HEK293 (cell line): ENCODE results near the gene TSHR.

Experiments used
- CTCF ChIA-PET: fragments of 350-600 bp; formaldehyde crosslinking; extraction: SDS; loops from one replicate; lab custom pipeline; 2021; ENCODE audit warnings: antibody characterized with exemption; lab: Yijun Ruan, JAX
- POLR2A ChIA-PET: fragments of 300-600 bp; formaldehyde crosslinking; extraction: SDS; loops from one replicate; lab custom pipeline; 2020; ENCODE audit warnings: antibody characterized with exemption, inconsistent platforms; lab: Yijun Ruan, JAX
- H3K27ac ChIP-seq: fragments of 200-500 bp; sonication (Bioruptor generic); 2 replicates; pipeline ENCODE4 v1.5.1; 2014; ENCODE audit warnings: low read depth, low read length, control low read depth, inconsistent platforms; ENCODE audit errors: extremely low read depth
- H3K36me3 ChIP-seq, 2 experiments: fragments of 200-500 bp in 1 of 2; sonication (Bioruptor generic) in 1 of 2; 1 replicate in 1 of 2; 2 replicates in 1 of 2; pipeline ENCODE4 v1.5.1; 2014 to 2017; ENCODE audit warnings: inconsistent platforms in 2 of 2, low read length in 2 of 2; ENCODE audit not compliant: control insufficient read depth in 2 of 2, insufficient read depth in 1 of 2
- H3K4me1 ChIP-seq: fragments of 200-500 bp; sonication (Bioruptor generic); 2 replicates; pipeline ENCODE4 v1.5.1; 2014; ENCODE audit warnings: mild to moderate bottlenecking, low read length, inconsistent platforms; ENCODE audit not compliant: control insufficient read depth, insufficient read depth
- H3K4me3 ChIP-seq: 2 replicates; pipeline ENCODE4 v1.5.1; 2011; ENCODE audit warnings: low read depth, mild to moderate bottlenecking, control low read depth, low read length, moderate library complexity
- H3K9me3 ChIP-seq: fragments of 200-500 bp; sonication (Bioruptor generic); 2 replicates; pipeline ENCODE4 v1.5.1; 2014; ENCODE audit warnings: low read depth, low read length, inconsistent platforms; ENCODE audit not compliant: control insufficient read depth, insufficient read depth
- GLI4 ChIP-seq: fragments of 450-650 bp; formaldehyde crosslinking; IDR thresholded peaks from 2 replicates; pipeline ENCODE4 v1.5.1; 2016; ENCODE audit warnings: missing biosample characterization, missing genetic modification characterization
- GLIS2 ChIP-seq: fragments of 450-650 bp; formaldehyde crosslinking; IDR thresholded peaks from 2 replicates; pipeline ENCODE4 v1.5.1; 2016; ENCODE audit warnings: missing biosample characterization, missing genetic modification characterization
- PRDM1 ChIP-seq: fragments of 450-650 bp; formaldehyde crosslinking; IDR thresholded peaks from 2 replicates; pipeline ENCODE4; 2016; ENCODE audit warnings: missing biosample characterization, missing genetic modification characterization
- SETDB1 ChIP-seq: IDR thresholded peaks from one replicate; pipeline ENCODE4 v1.6.1; 2017; ENCODE audit warnings: mild to moderate bottlenecking, low read length, moderate library complexity, mixed read lengths; ENCODE audit not compliant: insufficient read length
- YY2 ChIP-seq: fragments of 450-650 bp; formaldehyde crosslinking; IDR thresholded peaks from 2 replicates; pipeline ENCODE4 v1.5.1; 2016; ENCODE audit warnings: missing biosample characterization, missing genetic modification characterization
- ZBTB48 ChIP-seq: fragments of 450-650 bp; formaldehyde crosslinking; IDR thresholded peaks from 2 replicates; pipeline ENCODE4 v1.5.1; 2016; ENCODE audit warnings: missing biosample characterization, missing genetic modification characterization
- ZNF155 ChIP-seq: fragments of 450-650 bp; formaldehyde crosslinking; IDR thresholded peaks from 2 replicates; pipeline ENCODE4 v1.5.1; 2016; ENCODE audit warnings: missing biosample characterization, missing genetic modification characterization
- ZNF16 ChIP-seq: fragments of 450-650 bp; formaldehyde crosslinking; IDR thresholded peaks from 2 replicates; pipeline ENCODE4 v1.5.1; 2016; ENCODE audit warnings: low read depth, missing biosample characterization, missing genetic modification characterization
- ZNF248 ChIP-seq: fragments of 450-650 bp; formaldehyde crosslinking; IDR thresholded peaks from 2 replicates; pipeline ENCODE4 v1.5.1; 2017; ENCODE audit warnings: missing biosample characterization, missing genetic modification characterization
- ZNF324 ChIP-seq: fragments of 450-650 bp; formaldehyde crosslinking; IDR thresholded peaks from 2 replicates; pipeline ENCODE4 v1.5.1; 2016; ENCODE audit warnings: missing biosample characterization, missing genetic modification characterization
- ZNF335 ChIP-seq: fragments of 450-650 bp; formaldehyde crosslinking; conservative IDR thresholded peaks from 2 replicates; pipeline ENCODE4 v1.5.1; 2016; ENCODE audit warnings: missing biosample characterization, missing genetic modification characterization
- ZNF37A ChIP-seq: fragments of 450-650 bp; IDR thresholded peaks from 2 replicates; pipeline ENCODE4 v1.5.1; 2018; ENCODE audit warnings: missing biosample characterization, missing genetic modification characterization
- ZNF433 ChIP-seq: fragments of 450-650 bp; formaldehyde crosslinking; IDR thresholded peaks from 2 replicates; pipeline ENCODE4 v1.5.1; 2016; ENCODE audit warnings: missing biosample characterization, missing genetic modification characterization, low read depth
- ZNF473 ChIP-seq: fragments of 450-650 bp; formaldehyde crosslinking; IDR thresholded peaks from 2 replicates; pipeline ENCODE4 v1.5.1; 2017; ENCODE audit warnings: missing biosample characterization, missing genetic modification characterization
- ZNF501 ChIP-seq: fragments of 450-650 bp; formaldehyde crosslinking; IDR thresholded peaks from 2 replicates; pipeline ENCODE4 v1.5.1; 2016; ENCODE audit warnings: missing biosample characterization, missing genetic modification characterization
- ZNF560 ChIP-seq: fragments of 450-650 bp; formaldehyde crosslinking; IDR thresholded peaks from 2 replicates; pipeline ENCODE4 v1.5.1; 2017; ENCODE audit warnings: missing biosample characterization, missing genetic modification characterization, borderline replicate concordance
- ZNF707 ChIP-seq: fragments of 450-650 bp; formaldehyde crosslinking; IDR thresholded peaks from 2 replicates; pipeline ENCODE4 v1.5.1; 2016; ENCODE audit warnings: missing biosample characterization, missing genetic modification characterization
- ZSCAN23 ChIP-seq: fragments of 450-650 bp; formaldehyde crosslinking; IDR thresholded peaks from 2 replicates; pipeline ENCODE4 v1.5.1; 2016; ENCODE audit warnings: missing biosample characterization, missing genetic modification characterization
- TF ChIP-seq, protein P1 (sequence below): fragments of 450-650 bp; formaldehyde crosslinking; IDR thresholded peaks from 2 replicates; pipeline ENCODE4 v1.5.1; 2016; ENCODE audit warnings: missing biosample characterization, missing genetic modification characterization
- TF ChIP-seq, protein P2 (sequence below): fragments of 450-650 bp; formaldehyde crosslinking; IDR thresholded peaks from 2 replicates; pipeline ENCODE4 v1.5.1; 2016; ENCODE audit warnings: missing biosample characterization, missing genetic modification characterization
- TF ChIP-seq, protein P3 (sequence below): fragments of 450-650 bp; formaldehyde crosslinking; IDR thresholded peaks from 2 replicates; pipeline ENCODE4 v1.5.1; 2017; ENCODE audit warnings: missing biosample characterization, mild to moderate bottlenecking, missing genetic modification characterization, moderate library complexity
- TF ChIP-seq, protein P4 (sequence below): fragments of 450-650 bp; formaldehyde crosslinking; IDR thresholded peaks from 2 replicates; pipeline ENCODE4 v1.5.1; 2016; ENCODE audit warnings: missing biosample characterization, missing genetic modification characterization
- TF ChIP-seq, protein P5 (sequence below): fragments of 450-650 bp; formaldehyde crosslinking; IDR thresholded peaks from 2 replicates; pipeline ENCODE4 v1.5.1; 2016; ENCODE audit warnings: missing biosample characterization, missing genetic modification characterization
- TF ChIP-seq, protein P6 (sequence below): fragments of 450-650 bp; formaldehyde crosslinking; IDR thresholded peaks from 2 replicates; pipeline ENCODE4 v1.5.1; 2016; ENCODE audit warnings: missing biosample characterization, missing genetic modification characterization
- TF ChIP-seq, protein P7 (sequence below): fragments of 450-650 bp; formaldehyde crosslinking; IDR thresholded peaks from 2 replicates; pipeline ENCODE4 v1.5.1; 2016; ENCODE audit warnings: missing biosample characterization, missing genetic modification characterization

Gene TSHR

DNA sequence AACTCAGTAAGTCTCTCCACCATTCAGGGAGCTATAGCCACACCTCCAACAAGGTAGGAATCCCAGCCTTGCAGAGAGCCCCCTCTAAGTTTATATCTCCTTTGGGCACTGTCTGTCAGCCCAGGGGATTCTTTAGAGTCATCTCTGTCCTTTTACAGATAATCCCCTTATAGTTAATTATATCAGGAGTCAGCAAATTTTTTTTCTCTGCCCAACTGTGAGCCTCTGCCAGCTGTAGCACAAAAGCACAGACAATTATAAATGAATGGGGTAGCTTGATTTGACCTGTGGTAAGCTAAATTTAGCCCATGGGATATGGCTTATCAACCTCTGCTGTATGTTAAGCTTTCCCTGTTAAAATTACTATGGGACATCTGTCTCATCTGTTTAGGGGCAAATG lies 22.1 kb upstream of the TSHR start:
- ChIA-PET CTCF (no interaction called here), POLR2A (no interaction called here)
- TF ChIP-seq ZNF433 (tag by site-specific recombination) (no peak), ZNF335 (tag by site-specific recombination) (no peak), SETDB1 (no peak), GLIS2 (no peak), GLI4 (no peak), ZNF707 (tag by site-specific recombination) (no peak), ZNF501 (tag by site-specific recombination) (no peak), YY2 (tag by site-specific recombination) (no peak), ZNF16 (tag by site-specific recombination) (no peak), ZBTB48 (tag by site-specific recombination) (no peak)
- TF ChIP-seq, protein P1, sequence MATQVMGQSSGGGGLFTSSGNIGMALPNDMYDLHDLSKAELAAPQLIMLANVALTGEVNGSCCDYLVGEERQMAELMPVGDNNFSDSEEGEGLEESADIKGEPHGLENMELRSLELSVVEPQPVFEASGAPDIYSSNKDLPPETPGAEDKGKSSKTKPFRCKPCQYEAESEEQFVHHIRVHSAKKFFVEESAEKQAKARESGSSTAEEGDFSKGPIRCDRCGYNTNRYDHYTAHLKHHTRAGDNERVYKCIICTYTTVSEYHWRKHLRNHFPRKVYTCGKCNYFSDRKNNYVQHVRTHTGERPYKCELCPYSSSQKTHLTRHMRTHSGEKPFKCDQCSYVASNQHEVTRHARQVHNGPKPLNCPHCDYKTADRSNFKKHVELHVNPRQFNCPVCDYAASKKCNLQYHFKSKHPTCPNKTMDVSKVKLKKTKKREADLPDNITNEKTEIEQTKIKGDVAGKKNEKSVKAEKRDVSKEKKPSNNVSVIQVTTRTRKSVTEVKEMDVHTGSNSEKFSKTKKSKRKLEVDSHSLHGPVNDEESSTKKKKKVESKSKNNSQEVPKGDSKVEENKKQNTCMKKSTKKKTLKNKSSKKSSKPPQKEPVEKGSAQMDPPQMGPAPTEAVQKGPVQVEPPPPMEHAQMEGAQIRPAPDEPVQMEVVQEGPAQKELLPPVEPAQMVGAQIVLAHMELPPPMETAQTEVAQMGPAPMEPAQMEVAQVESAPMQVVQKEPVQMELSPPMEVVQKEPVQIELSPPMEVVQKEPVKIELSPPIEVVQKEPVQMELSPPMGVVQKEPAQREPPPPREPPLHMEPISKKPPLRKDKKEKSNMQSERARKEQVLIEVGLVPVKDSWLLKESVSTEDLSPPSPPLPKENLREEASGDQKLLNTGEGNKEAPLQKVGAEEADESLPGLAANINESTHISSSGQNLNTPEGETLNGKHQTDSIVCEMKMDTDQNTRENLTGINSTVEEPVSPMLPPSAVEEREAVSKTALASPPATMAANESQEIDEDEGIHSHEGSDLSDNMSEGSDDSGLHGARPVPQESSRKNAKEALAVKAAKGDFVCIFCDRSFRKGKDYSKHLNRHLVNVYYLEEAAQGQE (tag by site-specific recombination), result no peak
- TF ChIP-seq, protein P2, sequence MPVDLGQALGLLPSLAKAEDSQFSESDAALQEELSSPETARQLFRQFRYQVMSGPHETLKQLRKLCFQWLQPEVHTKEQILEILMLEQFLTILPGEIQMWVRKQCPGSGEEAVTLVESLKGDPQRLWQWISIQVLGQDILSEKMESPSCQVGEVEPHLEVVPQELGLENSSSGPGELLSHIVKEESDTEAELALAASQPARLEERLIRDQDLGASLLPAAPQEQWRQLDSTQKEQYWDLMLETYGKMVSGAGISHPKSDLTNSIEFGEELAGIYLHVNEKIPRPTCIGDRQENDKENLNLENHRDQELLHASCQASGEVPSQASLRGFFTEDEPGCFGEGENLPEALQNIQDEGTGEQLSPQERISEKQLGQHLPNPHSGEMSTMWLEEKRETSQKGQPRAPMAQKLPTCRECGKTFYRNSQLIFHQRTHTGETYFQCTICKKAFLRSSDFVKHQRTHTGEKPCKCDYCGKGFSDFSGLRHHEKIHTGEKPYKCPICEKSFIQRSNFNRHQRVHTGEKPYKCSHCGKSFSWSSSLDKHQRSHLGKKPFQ (tag by site-specific recombination), result no peak
- TF ChIP-seq, protein P3, sequence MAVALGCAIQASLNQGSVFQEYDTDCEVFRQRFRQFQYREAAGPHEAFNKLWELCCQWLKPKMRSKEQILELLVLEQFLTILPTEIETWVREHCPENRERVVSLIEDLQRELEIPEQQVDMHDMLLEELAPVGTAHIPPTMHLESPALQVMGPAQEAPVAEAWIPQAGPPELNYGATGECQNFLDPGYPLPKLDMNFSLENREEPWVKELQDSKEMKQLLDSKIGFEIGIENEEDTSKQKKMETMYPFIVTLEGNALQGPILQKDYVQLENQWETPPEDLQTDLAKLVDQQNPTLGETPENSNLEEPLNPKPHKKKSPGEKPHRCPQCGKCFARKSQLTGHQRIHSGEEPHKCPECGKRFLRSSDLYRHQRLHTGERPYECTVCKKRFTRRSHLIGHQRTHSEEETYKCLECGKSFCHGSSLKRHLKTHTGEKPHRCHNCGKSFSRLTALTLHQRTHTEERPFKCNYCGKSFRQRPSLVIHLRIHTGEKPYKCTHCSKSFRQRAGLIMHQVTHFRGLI (tag by site-specific recombination), result no peak
- TF ChIP-seq, protein P4, sequence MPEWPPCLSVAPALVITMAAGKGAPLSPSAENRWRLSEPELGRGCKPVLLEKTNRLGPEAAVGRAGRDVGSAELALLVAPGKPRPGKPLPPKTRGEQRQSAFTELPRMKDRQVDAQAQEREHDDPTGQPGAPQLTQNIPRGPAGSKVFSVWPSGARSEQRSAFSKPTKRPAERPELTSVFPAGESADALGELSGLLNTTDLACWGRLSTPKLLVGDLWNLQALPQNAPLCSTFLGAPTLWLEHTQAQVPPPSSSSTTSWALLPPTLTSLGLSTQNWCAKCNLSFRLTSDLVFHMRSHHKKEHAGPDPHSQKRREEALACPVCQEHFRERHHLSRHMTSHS (tag by site-specific recombination), result no peak
- TF ChIP-seq, protein P5, sequence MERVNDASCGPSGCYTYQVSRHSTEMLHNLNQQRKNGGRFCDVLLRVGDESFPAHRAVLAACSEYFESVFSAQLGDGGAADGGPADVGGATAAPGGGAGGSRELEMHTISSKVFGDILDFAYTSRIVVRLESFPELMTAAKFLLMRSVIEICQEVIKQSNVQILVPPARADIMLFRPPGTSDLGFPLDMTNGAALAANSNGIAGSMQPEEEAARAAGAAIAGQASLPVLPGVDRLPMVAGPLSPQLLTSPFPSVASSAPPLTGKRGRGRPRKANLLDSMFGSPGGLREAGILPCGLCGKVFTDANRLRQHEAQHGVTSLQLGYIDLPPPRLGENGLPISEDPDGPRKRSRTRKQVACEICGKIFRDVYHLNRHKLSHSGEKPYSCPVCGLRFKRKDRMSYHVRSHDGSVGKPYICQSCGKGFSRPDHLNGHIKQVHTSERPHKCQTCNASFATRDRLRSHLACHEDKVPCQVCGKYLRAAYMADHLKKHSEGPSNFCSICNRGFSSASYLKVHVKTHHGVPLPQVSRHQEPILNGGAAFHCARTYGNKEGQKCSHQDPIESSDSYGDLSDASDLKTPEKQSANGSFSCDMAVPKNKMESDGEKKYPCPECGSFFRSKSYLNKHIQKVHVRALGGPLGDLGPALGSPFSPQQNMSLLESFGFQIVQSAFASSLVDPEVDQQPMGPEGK (tag by site-specific recombination), result no peak
- no peak overlapping the region for H3K27ac ChIP-seq
- no peak overlapping the region for H3K4me3 ChIP-seq
- no peaks in the 10 kb centered on the region for H3K9me3 ChIP-seq
- H3K36me3 ChIP-seq, result peaks cover 5 to 7% of the 10 kb centered on the region in 2 experiments
- no peaks in the 10 kb centered on the region for H3K4me1 ChIP-seq

DNA sequence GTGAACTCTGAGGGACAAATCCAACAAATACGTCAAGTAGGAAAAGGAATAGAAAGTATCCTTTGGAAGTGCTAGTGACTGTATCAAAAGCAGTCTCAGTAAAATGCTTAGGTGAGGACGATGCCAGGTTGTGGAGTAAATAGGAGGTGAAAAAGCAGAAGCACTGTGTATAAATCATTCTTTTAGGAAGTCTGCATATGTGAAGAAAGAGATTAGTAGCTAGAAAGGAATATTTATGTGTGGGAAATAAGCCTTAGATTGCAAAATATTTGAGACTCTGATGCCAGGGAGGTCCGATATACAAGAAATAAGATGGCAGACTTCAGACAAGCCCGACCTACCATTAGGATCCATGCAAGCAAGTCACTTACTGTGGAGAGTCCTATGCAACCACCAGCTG lies 21.7 kb upstream of the TSHR start:
- no peaks in the 10 kb centered on the region for H3K4me1 ChIP-seq
- no peak overlapping the region for H3K27ac ChIP-seq
- ChIA-PET CTCF (no interaction called here), POLR2A (no interaction called here)
- H3K36me3 ChIP-seq, result peaks cover 5 to 7% of the 10 kb centered on the region in 2 experiments
- H3K9me3 ChIP-seq, result no peaks in the 10 kb centered on the region
- no peak overlapping the region for H3K4me3 ChIP-seq
- TF ChIP-seq ZNF155 (tag by site-specific recombination) (no peak), ZNF248 (no peak), ZNF37A (tag by site-specific recombination) (no peak), PRDM1 (tag by site-specific recombination) (no peak), ZNF324 (tag by site-specific recombination) (no peak), ZNF560 (tag by site-specific recombination) (no peak), ZSCAN23 (tag by site-specific recombination) (no peak), ZNF473 (tag by site-specific recombination) (no peak)
- TF ChIP-seq, protein P6, sequence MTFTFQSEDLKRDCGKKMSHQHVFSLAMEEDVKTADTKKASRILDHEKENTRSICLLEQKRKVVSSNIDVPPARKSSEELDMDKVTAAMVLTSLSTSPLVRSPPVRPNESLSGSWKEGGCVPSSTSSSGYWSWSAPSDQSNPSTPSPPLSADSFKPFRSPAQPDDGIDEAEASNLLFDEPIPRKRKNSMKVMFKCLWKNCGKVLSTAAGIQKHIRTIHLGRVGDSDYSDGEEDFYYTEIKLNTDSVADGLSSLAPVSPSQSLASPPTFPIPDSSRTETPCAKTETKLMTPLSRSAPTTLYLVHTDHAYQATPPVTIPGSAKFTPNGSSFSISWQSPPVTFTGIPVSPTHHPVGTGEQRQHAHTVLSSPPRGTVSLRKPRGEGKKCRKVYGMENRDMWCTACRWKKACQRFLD (tag by site-specific recombination), result no peak
- TF ChIP-seq, protein P7, sequence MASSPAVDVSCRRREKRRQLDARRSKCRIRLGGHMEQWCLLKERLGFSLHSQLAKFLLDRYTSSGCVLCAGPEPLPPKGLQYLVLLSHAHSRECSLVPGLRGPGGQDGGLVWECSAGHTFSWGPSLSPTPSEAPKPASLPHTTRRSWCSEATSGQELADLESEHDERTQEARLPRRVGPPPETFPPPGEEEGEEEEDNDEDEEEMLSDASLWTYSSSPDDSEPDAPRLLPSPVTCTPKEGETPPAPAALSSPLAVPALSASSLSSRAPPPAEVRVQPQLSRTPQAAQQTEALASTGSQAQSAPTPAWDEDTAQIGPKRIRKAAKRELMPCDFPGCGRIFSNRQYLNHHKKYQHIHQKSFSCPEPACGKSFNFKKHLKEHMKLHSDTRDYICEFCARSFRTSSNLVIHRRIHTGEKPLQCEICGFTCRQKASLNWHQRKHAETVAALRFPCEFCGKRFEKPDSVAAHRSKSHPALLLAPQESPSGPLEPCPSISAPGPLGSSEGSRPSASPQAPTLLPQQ (tag by site-specific recombination), result no peak
